ENCODE data around the gene DPP10.
"Not testable (repeated sequence)": the region's sequence is repeated elsewhere in the genome, so short reads cannot be mapped to it uniquely, and the experiment has no call there.

The DPP10 gene

GRCh38 chr2:115305712-115306111 is 863.3 kb downstream of the DPP10 start:
- DNase-seq = no peak

- no peak for DNase-seq
Measured at GRCh38 chr2:115314119-115314518, 871.7 kb downstream of the DPP10 start.

GRCh38 chr2:115327061-115327460 is 884.6 kb downstream of the DPP10 start:
- no peak for DNase-seq

GRCh38 chr2:115359550-115359949 is 917.1 kb downstream of the DPP10 start:
- DNase-seq = no peak

GRCh38 chr2:115364093-115364492 is 921.7 kb downstream of the DPP10 start:
- DNase-seq = no peak

GRCh38 chr2:115369400-115369799 is 927.0 kb downstream of the DPP10 start:
- no peak for DNase-seq

GRCh38 chr2:115374981-115375380 is 932.5 kb downstream of the DPP10 start:
- no peak for DNase-seq

GRCh38 chr2:115384399-115384798 is 942.0 kb downstream of the DPP10 start:
- no peak for DNase-seq

GRCh38 chr2:115386465-115386864 is 944.0 kb downstream of the DPP10 start:
- DNase-seq = no peak

GRCh38 chr2:115389024-115389423 is 946.6 kb downstream of the DPP10 start:
- DNase-seq = no peak

GRCh38 chr2:115389898-115390565 is 947.6 kb downstream of the DPP10 start:
- no peak for DNase-seq

- no peak for DNase-seq
Measured at GRCh38 chr2:115396579-115396978, 954.1 kb downstream of the DPP10 start.

GRCh38 chr2:115400940-115401339 is 958.5 kb downstream of the DPP10 start:
- no peak for DNase-seq

GRCh38 chr2:115412501-115412900 is 970.1 kb downstream of the DPP10 start:
- no peak for DNase-seq

GRCh38 chr2:115413791-115414190 is 971.4 kb downstream of the DPP10 start:
- no peak for DNase-seq

- DNase-seq = no peak
Measured at GRCh38 chr2:115414466-115414865, 972.0 kb downstream of the DPP10 start.

GRCh38 chr2:115422004-115422634 is 979.7 kb downstream of the DPP10 start:
- DNase-seq = no peak

- DNase-seq = no peak
Measured at GRCh38 chr2:115427436-115427835, 985.0 kb downstream of the DPP10 start.

- DNase-seq = not testable (repeated sequence)
Measured at GRCh38 chr2:115440746-115441145, 998.3 kb downstream of the DPP10 start.

- no peak for DNase-seq
Measured at GRCh38 chr2:115443539-115444185, 1001.2 kb downstream of the DPP10 start.

GRCh38 chr2:115460008-115460407 is 1017.6 kb downstream of the DPP10 start:
- DNase-seq = no peak

GRCh38 chr2:115480741-115481140 is 1038.3 kb downstream of the DPP10 start:
- DNase-seq = no peak

- DNase-seq = no peak
Measured at GRCh38 chr2:115481842-115482241, 1039.4 kb downstream of the DPP10 start.

- no peak for DNase-seq
Measured at GRCh38 chr2:115483666-115484065, 1041.2 kb downstream of the DPP10 start.
